HepG2 (cell line): ENCODE results near the gene AHSG. TPM values are rescaled to one million over a fixed set of nuclear protein-coding genes. Genes with fewer than 3 reads are reported as not detected.

Experiments
- EED ChIP-seq: sonication (generic); formaldehyde crosslinking; IDR thresholded peaks from 2 replicates; pipeline ENCODE4 v1.5.0; 2020; ENCODE audit warnings: mild to moderate bottlenecking, missing genetic modification reagents
- MEIS1 ChIP-seq: sonication (generic); formaldehyde crosslinking; IDR thresholded peaks from 2 replicates; pipeline ENCODE4 v1.9.0; 2021; ENCODE audit warnings: mild to moderate bottlenecking, missing genetic modification reagents, moderate library complexity, borderline replicate concordance
- PRDM15 ChIP-seq: sonication (generic); formaldehyde crosslinking; IDR thresholded peaks from 2 replicates; pipeline ENCODE4 v1.4.0; 2020; ENCODE audit warnings: missing genetic modification reagents
- PRDM4 ChIP-seq: sonication (generic); formaldehyde crosslinking; IDR thresholded peaks from 2 replicates; pipeline ENCODE4 v1.9.0; 2021; ENCODE audit warnings: missing genetic modification reagents, borderline replicate concordance
- SMAD3 ChIP-seq: sonication (generic); formaldehyde crosslinking; IDR thresholded peaks from 2 replicates; pipeline ENCODE4 v1.4.0; 2020; ENCODE audit warnings: missing genetic modification reagents
- SMAD9 ChIP-seq: sonication (generic); formaldehyde crosslinking; IDR thresholded peaks from 2 replicates; pipeline ENCODE4 v1.5.1; 2020; ENCODE audit warnings: mild to moderate bottlenecking, missing genetic modification reagents
- SOX5 ChIP-seq: IDR thresholded peaks from 2 replicates; pipeline ENCODE4 v1.6.1; 2016; ENCODE audit warnings: borderline replicate concordance
- ZC3H13 ChIP-seq: sonication (generic); formaldehyde crosslinking; IDR thresholded peaks from 2 replicates; pipeline ENCODE4 v1.8.1; 2023; ENCODE audit warnings: mild to moderate bottlenecking, missing genetic modification reagents, moderate library complexity
- ZEB1 ChIP-seq: IDR thresholded peaks from 2 replicates; pipeline ENCODE4 v1.6.1; 2012; ENCODE audit warnings: mild to moderate bottlenecking, low read depth, inconsistent platforms; ENCODE audit not compliant: insufficient replicate concordance
- ZKSCAN8 ChIP-seq: IDR thresholded peaks from 2 replicates; pipeline ENCODE4 v1.6.1; 2016; ENCODE audit warnings: borderline replicate concordance, missing genetic modification reagents, missing compliant biosample characterization
- ZNF281 ChIP-seq: sonication (generic); formaldehyde crosslinking; IDR thresholded peaks from 2 replicates; pipeline ENCODE4 v1.4.0; 2020; ENCODE audit warnings: missing genetic modification reagents, borderline replicate concordance
- ZNF782 ChIP-seq: sonication (generic); formaldehyde crosslinking; IDR thresholded peaks from 2 replicates; pipeline ENCODE4 v1.4.0; 2020; ENCODE audit warnings: missing genetic modification reagents, mild to moderate bottlenecking, borderline replicate concordance
- ZNF784 ChIP-seq: sonication (generic); formaldehyde crosslinking; IDR thresholded peaks from 2 replicates; pipeline ENCODE4 v1.5.1; 2020; ENCODE audit warnings: missing genetic modification reagents, mild to moderate bottlenecking, borderline replicate concordance
- ZNF883 ChIP-seq: sonication (generic); formaldehyde crosslinking; IDR thresholded peaks from 2 replicates; pipeline ENCODE4 v1.5.1; 2020; ENCODE audit warnings: mild to moderate bottlenecking, missing genetic modification reagents; ENCODE audit errors: not compliant biosample characterization
- ZUFSP ChIP-seq: sonication (generic); formaldehyde crosslinking; IDR thresholded peaks from 2 replicates; pipeline ENCODE4 v1.9.0; 2021; ENCODE audit warnings: missing genetic modification reagents, mild to moderate bottlenecking, borderline replicate concordance
- polyA plus RNA-seq, 8 experiments: library from polyadenylated mRNA; depleted of rRNA in 3 of 8; stranded (reverse) in 7 of 8; unstranded in 1 of 8; fragments of >200 nt; fragmentation: Illumina TruSeq in 4 of 8; extraction: Trizol in 4 of 8; gene quantifications; 2 replicates each; pipeline versions ENCODE4 v1.2.1 to v1.2.3, GENCODE V29; 2011 to 2016; ENCODE audit warnings: low read depth in 4 of 8, missing spikeins in 1 of 8, mixed read lengths in 1 of 8; ENCODE audit not compliant: insufficient read depth in 1 of 8
- total RNA-seq, 5 experiments: library from RNA; depleted of rRNA; stranded (reverse); fragments of >200 nt; fragmentation: Illumina TruSeq; extraction: Trizol; gene quantifications; 2 replicates each; pipeline ENCODE4 v1.2.3, GENCODE V29; 2016; ENCODE audit warnings: low read depth in 1 of 5

Gene AHSG
- total and polyA plus RNA-seq, 2 of the 13 experiments (the other 11 are each of a cell fraction or from before 2014, with no cell fraction given), result 2,043 to 19,152 TPM

- TF ChIP-seq PRDM4 (CRISPR knock-in tag) (no peak), ZNF784 (CRISPR knock-in tag) (0 out of 2 replicates have a peak, but pooled peaks have one; percentile 62), SOX5 (peak; percentile 85; the same call in 1 of the 2 replicates), ZKSCAN8 (CRISPR knock-in tag) (peak; percentile 37; the same call in 1 of the 2 replicates), ZC3H13 (CRISPR knock-in tag) (no peak), ZNF281 (CRISPR knock-in tag) (no peak), ZNF782 (CRISPR knock-in tag) (no peak), SMAD9 (CRISPR knock-in tag) (no peak), PRDM15 (no peak), SMAD3 (CRISPR knock-in tag) (peak; percentile 45; the same call in 1 of the 2 replicates), ZEB1 (no peak), MEIS1 (peak; percentile 56; the same call in 1 of the 2 replicates), ZNF883 (CRISPR knock-in tag) (no peak), EED (CRISPR knock-in tag) (no peak), ZUFSP (no peak)
Measured at GRCh38 chr3:186605561-186606545, 7.0 kb upstream of the AHSG start (continued).
